IMR-90 (cell line): ENCODE results near the gene MFSD6L. TPM values are rescaled to one million over a fixed set of nuclear protein-coding genes. Genes with fewer than 3 reads are reported as not detected.

Experiments used
- ATAC-seq: fragments of 200-7000 bp; cut with Tn5 transposase; 2 replicates; pipeline ENCODE4 v1.9.1; 2020; ENCODE audit warnings: low read depth, mild to moderate bottlenecking, moderate library complexity
- Bru-seq: library from RNA; stranded (reverse); fragments of 400-500 nt; gene quantifications from one replicate; lab custom pipeline; 2021; lab: Mats Ljungman, UMichigan
- BruChase-seq, 2 experiments: library from RNA; stranded (reverse); fragments of 400-500 nt; gene quantifications; one replicate each; lab custom pipeline; 2021; lab: Mats Ljungman, UMichigan
- BruUV-seq: library from RNA; stranded (reverse); fragments of 400-500 nt; replicated peaks from 2 replicates; lab custom pipeline; 2021; lab: Mats Ljungman, UMichigan
- CTCF ChIA-PET: fragments of 300-600 bp; formaldehyde crosslinking; extraction: SDS; loops from one replicate; lab custom pipeline; 2021; ENCODE audit warnings: antibody characterized with exemption; lab: Yijun Ruan, JAX
- POLR2A ChIA-PET: fragments of 300-600 bp; sonication (Branson Sonifier 250); formaldehyde crosslinking; loops from one replicate; lab custom pipeline; 2022; ENCODE audit warnings: antibody characterized with exemption; ENCODE audit not compliant: unreplicated experiment; lab: Charles Lee
- DNase-seq: peaks from one replicate; pipeline ENCODE4 v3.0.0; 2013
- H2AFZ ChIP-seq: replicated peaks from 2 replicates; pipeline ENCODE3; 2013; ENCODE audit warnings: low read length, mild to moderate bottlenecking; ENCODE audit not compliant: poor library complexity
- H2AK5ac ChIP-seq: 2 replicates; pipeline ENCODE4 v1.6.1; 2013; ENCODE audit warnings: low read depth, low read length, inconsistent platforms
- H2AK9ac ChIP-seq: replicated peaks from 2 replicates; pipeline ENCODE3; 2013; ENCODE audit warnings: mild to moderate bottlenecking, low read depth, low read length, moderate library complexity; ENCODE audit not compliant: poor library complexity
- H2BK120ac ChIP-seq: 2 replicates; pipeline ENCODE4 v1.6.1; 2013; ENCODE audit warnings: low read depth, low read length, inconsistent platforms
- H2BK15ac ChIP-seq: 3 replicates; pipeline ENCODE4 v1.6.1; 2013; ENCODE audit warnings: low read depth, low read length, inconsistent platforms
- H2BK20ac ChIP-seq: 2 replicates; pipeline ENCODE4 v1.6.1; 2013; ENCODE audit warnings: low read depth, mild to moderate bottlenecking, inconsistent platforms, low read length, moderate library complexity
- H2BK5ac ChIP-seq: 2 replicates; pipeline ENCODE4 v1.6.1; 2013; ENCODE audit warnings: mild to moderate bottlenecking, low read depth, low read length, inconsistent platforms; ENCODE audit not compliant: poor library complexity, severe bottlenecking
- H3K14ac ChIP-seq: replicated peaks from 2 replicates; pipeline ENCODE4 v1.6.1; 2013; ENCODE audit warnings: low read depth, low read length, inconsistent platforms
- H3K18ac ChIP-seq: 2 replicates; pipeline ENCODE4 v1.6.1; 2013; ENCODE audit warnings: low read depth, low read length, control low read depth
- H3K23ac ChIP-seq: 2 replicates; pipeline ENCODE4 v1.6.1; 2013; ENCODE audit warnings: low read depth, low read length, inconsistent platforms
- H3K27ac ChIP-seq: 2 replicates; pipeline ENCODE4 v1.5.1; 2013; ENCODE audit warnings: mild to moderate bottlenecking, control low read depth, low read length; ENCODE audit not compliant: insufficient read depth
- H3K27me3 ChIP-seq: 2 replicates; pipeline ENCODE4 v1.6.1; 2013; ENCODE audit warnings: low read length; ENCODE audit not compliant: control insufficient read depth, insufficient read depth
- H3K36me3 ChIP-seq: 2 replicates; pipeline ENCODE4 v1.6.1; 2013; ENCODE audit warnings: low read length, mixed read lengths; ENCODE audit not compliant: control insufficient read depth, insufficient read depth
- H3K4ac ChIP-seq: 2 replicates; pipeline ENCODE4 v1.6.1; 2013; ENCODE audit warnings: low read depth, low read length, inconsistent platforms
- H3K4me1 ChIP-seq: 2 replicates; pipeline ENCODE4 v1.6.1; 2013; ENCODE audit warnings: low read length, mixed read lengths; ENCODE audit not compliant: control insufficient read depth, insufficient read depth
- H3K4me2 ChIP-seq: 2 replicates; pipeline ENCODE4 v1.6.1; 2013; ENCODE audit warnings: low read depth, mild to moderate bottlenecking, control low read depth, low read length, moderate library complexity
- H3K4me3 ChIP-seq: 2 replicates; pipeline ENCODE4 v1.5.1; 2013; ENCODE audit warnings: low read depth, mild to moderate bottlenecking, control low read depth, low read length, moderate library complexity; ENCODE audit not compliant: insufficient read depth
- H3K56ac ChIP-seq: 2 replicates; pipeline ENCODE4 v1.6.1; 2013; ENCODE audit warnings: low read length, inconsistent platforms; ENCODE audit not compliant: insufficient read depth; ENCODE audit errors: extremely low read depth
- H3K79me1 ChIP-seq, 2 experiments: 2 replicates each; pipeline ENCODE4 v1.6.1; 2013; ENCODE audit warnings: low read length in 2 of 2, inconsistent platforms in 1 of 2, low read depth in 1 of 2
- H3K9ac ChIP-seq: 2 replicates; pipeline ENCODE4 v1.6.1; 2013; ENCODE audit warnings: low read depth, low read length, control low read depth
- H3K9me1 ChIP-seq: 2 replicates; pipeline ENCODE4 v1.6.1; 2013; ENCODE audit warnings: low read length, inconsistent platforms; ENCODE audit not compliant: insufficient read depth
- H3K9me3 ChIP-seq: 2 replicates; pipeline ENCODE4 v1.6.1; 2013; ENCODE audit warnings: low read length; ENCODE audit not compliant: control insufficient read depth, insufficient read depth
- H4K20me1 ChIP-seq: 2 replicates; pipeline ENCODE4 v1.6.1; 2013; ENCODE audit warnings: low read length, inconsistent platforms; ENCODE audit not compliant: insufficient read depth
- H4K5ac ChIP-seq: 2 replicates; pipeline ENCODE4 v1.6.1; 2013; ENCODE audit warnings: mild to moderate bottlenecking, low read depth, low read length, control low read depth
- H4K8ac ChIP-seq, 2 experiments: 2 replicates each; pipeline ENCODE4 v1.6.1; 2013; ENCODE audit warnings: low read depth in 2 of 2, low read length in 2 of 2, control low read depth in 1 of 2, inconsistent platforms in 1 of 2
- H4K91ac ChIP-seq: 2 replicates; pipeline ENCODE4 v1.6.1; 2013; ENCODE audit warnings: low read depth, low read length, inconsistent platforms; ENCODE audit not compliant: insufficient read depth
- BHLHE40 ChIP-seq: fragments of 150-350 bp; IDR thresholded peaks from 2 replicates; pipeline ENCODE4 v1.6.1; 2016; ENCODE audit warnings: mild to moderate bottlenecking, low read depth, low read length
- CEBPB ChIP-seq: IDR thresholded peaks from 2 replicates; pipeline ENCODE4 v1.6.1; 2012; ENCODE audit warnings: low read depth, low read length, improper control_type of control experiment
- FOS ChIP-seq: fragments of 150-350 bp; IDR thresholded peaks from 2 replicates; pipeline ENCODE4 v1.6.1; 2016; ENCODE audit warnings: low read depth, low read length
- NFE2L2 ChIP-seq: fragments of 150-350 bp; IDR thresholded peaks from 2 replicates; pipeline ENCODE4 v1.6.1; 2016; ENCODE audit warnings: low read depth, mild to moderate bottlenecking, low read length
- POLR2A ChIP-seq: IDR thresholded peaks from 2 replicates; pipeline ENCODE4 v1.6.1; 2012; ENCODE audit warnings: mild to moderate bottlenecking, low read depth, low read length
- RCOR1 ChIP-seq: IDR thresholded peaks from 2 replicates; pipeline ENCODE4 v1.6.1; 2012; ENCODE audit warnings: mild to moderate bottlenecking, low read length, improper control_type of control experiment; ENCODE audit not compliant: insufficient replicate concordance
- RFX5 ChIP-seq: IDR thresholded peaks from 2 replicates; pipeline ENCODE4 v1.8.0; 2012; ENCODE audit warnings: low read depth, mild to moderate bottlenecking, low read length, moderate library complexity
- SMC3 ChIP-seq: fragments of 150-350 bp; IDR thresholded peaks from 2 replicates; pipeline ENCODE4 v1.6.1; 2016; ENCODE audit warnings: low read depth, mild to moderate bottlenecking, antibody characterized with exemption, low read length, moderate library complexity
- USF2 ChIP-seq: fragments of 150-350 bp; IDR thresholded peaks from 2 replicates; pipeline ENCODE4 v1.6.1; 2017; ENCODE audit warnings: mild to moderate bottlenecking, antibody characterized with exemption, low read length, low read depth
- WGBS, 2 experiments: methylation state at CpG; one replicate each; pipeline versions ENCODE4 v1.1.5 to v1.1.7; 2013; ENCODE audit warnings: missing lambda C conversion rate in 2 of 2; ENCODE audit not compliant: insufficient read length in 1 of 2; ENCODE audit errors: extremely low coverage in 2 of 2; 5-methylcytosine and 5-hydroxymethylcytosine counted together
- dilution Hi-C: fragments of 300-500 bp; cut with HindIII; formaldehyde crosslinking; loops from one replicate; pipeline ENCODE4 v1.14.3; 2018; ENCODE audit warnings: low sequenced_read_pairs; ENCODE audit not compliant: unreplicated experiment
- in situ Hi-C: fragments of 300-500 bp; cut with MboI; formaldehyde crosslinking; loops from 3 replicates; pipeline ENCODE4 v1.14.3; 2019; ENCODE audit warnings: low sequenced_read_pairs, inconsistent platforms, mixed read lengths
- intact Hi-C: fragments of 100-400 bp; cut with micrococcal nuclease; formaldehyde crosslinking; loops from 2 replicates; pipeline ENCODE4 v1.10.0; 2022
- long read RNA-seq: library from polyadenylated mRNA; unstranded; transcript quantifications from one replicate; pipeline ENCODE4 v2.0.0, GENCODE V29; 2021; ENCODE audit not compliant: unreplicated experiment
- polyA plus RNA-seq, 3 experiments: library from polyadenylated mRNA; depleted of rRNA; stranded (reverse); fragments of >200 nt; gene quantifications; 2 replicates each; pipeline ENCODE4 v1.2.3, GENCODE V29; 2012; ENCODE audit warnings: low replicate concordance in 1 of 3
- total RNA-seq: library from RNA; depleted of rRNA; stranded (reverse); fragments of >200 nt; gene quantifications from 2 replicates; pipeline ENCODE4 v1.2.3, GENCODE V29; 2012; rRNA removed
- TF ChIP-seq, protein P1 (sequence below): fragments of 150-350 bp; IDR thresholded peaks from 2 replicates; pipeline ENCODE4 v1.6.1; 2016; ENCODE audit warnings: low read depth, mild to moderate bottlenecking, low read length, moderate library complexity, borderline replicate concordance

The MFSD6L gene, protein sequence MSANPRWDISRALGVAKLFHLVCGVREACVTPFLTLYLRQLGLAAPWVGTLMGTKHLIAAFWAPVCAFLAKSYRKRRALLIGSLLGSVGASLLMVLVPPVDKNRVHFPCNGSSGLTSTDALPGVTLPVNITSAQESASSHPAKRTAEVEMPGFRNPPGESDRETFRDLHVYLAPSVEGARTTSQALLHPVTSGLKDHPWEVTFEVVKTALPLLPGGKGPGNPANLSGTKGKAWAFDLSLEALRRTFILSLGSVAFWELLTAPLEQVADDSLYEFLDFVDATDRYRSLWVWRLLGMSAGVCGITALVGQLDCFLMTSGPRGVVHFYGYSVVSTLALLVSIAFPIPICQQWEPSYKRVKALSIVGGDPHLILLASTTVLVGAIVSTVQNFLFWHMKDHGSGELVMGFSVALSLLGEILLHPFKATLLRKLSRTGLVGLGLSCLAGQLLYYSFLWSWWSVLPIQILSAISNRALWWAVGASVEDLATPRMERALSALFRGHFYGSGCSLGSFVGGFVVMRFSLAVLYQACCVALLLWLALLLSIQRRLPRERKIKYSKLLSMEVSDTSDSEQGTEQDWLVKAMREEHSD
- total RNA-seq (not detected in 2 replicates), polyA plus RNA-seq (2012; rRNA removed) (not detected in 2 replicates), Bru-seq, nascent RNA (not detected), BruChase-seq, experiment 1, labeled RNA remaining after a 6-hour chase (not detected), BruChase-seq, experiment 2, labeled RNA remaining after a 2-hour chase (not detected)
- polyA plus RNA-seq (2012; cell fraction: cytosol; rRNA removed): not detected in 2 replicates
- not detected in 2 replicates for polyA plus RNA-seq (2012; cell fraction: nucleus; rRNA removed; ENCODE audit: low replicate concordance)
- long read RNA-seq: 0 reads

DNA sequence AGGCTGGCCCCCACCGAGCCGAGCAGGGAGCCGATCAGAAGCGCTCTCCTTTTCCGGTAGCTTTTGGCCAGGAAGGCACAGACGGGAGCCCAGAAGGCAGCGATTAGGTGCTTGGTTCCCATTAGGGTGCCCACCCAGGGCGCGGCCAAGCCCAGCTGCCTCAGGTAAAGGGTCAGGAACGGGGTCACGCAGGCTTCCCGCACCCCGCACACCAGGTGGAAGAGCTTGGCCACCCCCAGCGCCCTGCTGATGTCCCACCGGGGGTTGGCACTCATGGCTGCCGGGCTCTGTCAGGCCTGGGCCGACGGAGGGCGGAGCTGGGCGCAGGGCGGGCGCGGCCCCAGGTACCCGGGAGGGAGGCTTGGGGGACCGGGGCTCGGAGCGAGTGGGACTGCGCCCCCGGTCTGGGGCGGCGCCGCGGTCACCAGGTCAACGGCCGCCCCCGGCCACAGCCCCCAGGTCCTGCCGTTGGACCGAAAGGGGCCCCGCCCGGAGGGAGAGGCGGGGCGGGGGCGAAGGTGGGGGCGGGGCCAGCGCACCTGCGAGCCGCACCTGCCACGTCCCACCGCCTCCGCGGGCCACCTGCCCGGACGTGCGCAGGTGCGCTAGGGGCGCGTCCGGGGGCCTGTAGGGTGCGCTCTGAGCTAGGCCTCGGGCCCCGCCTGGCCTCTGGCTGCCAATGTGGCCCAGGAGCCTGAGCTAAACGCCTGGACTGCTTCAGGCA lies at the start of gene MFSD6L:
TSS of gene MFSD6L (minus strand) at position 520 of the 724 bp plus-strand sequence. CDS start at position 275, 245 bp downstream.
- intact Hi-C loops: no loop called here
- no peak for DNase-seq
- Histone ChIP-seq H3K36me3 (no peaks in the 10 kb centered on the region), H3K4me1 (no peaks in the 10 kb centered on the region), H2AK5ac (no peak within 1 kb of the TSS), H3K4me3 (no peak within 1 kb of the TSS), H3K18ac (no peak within 1 kb of the TSS), H2AFZ (peak within 1 kb of the TSS; percentile 3), H2BK15ac (no peak within 1 kb of the TSS), H3K79me1 (no peaks in the 10 kb centered on the region), H2BK5ac (no peak within 1 kb of the TSS), H3K56ac (no peak within 1 kb of the TSS), H3K9me3 (no peaks in the 10 kb centered on the region), H3K23ac (no peak within 1 kb of the TSS), H3K4ac (no peak within 1 kb of the TSS), H3K27ac (no peak within 1 kb of the TSS), H4K5ac (no peak within 1 kb of the TSS), H2BK20ac (no peak within 1 kb of the TSS), H2AK9ac (no peak within 1 kb of the TSS), H4K20me1 (no peaks in the 10 kb centered on the region), H3K27me3 (peaks cover 18% of the 10 kb centered on the region; the same call in 1 of the 2 replicates), H4K91ac (no peak within 1 kb of the TSS), H4K8ac (no peak within 1 kb of the TSS), H3K4me2 (no peak within 1 kb of the TSS), H3K14ac (no peak within 1 kb of the TSS), H3K9me1 (no peaks in the 10 kb centered on the region), H3K9ac (no peak within 1 kb of the TSS), H2BK120ac (no peak within 1 kb of the TSS)
- TF ChIP-seq USF2 (no peak), SMC3 (no peak), RCOR1 (no peak), POLR2A (no peak), CEBPB (no peak), FOS (no peak), NFE2L2 (no peak), BHLHE40 (no peak), RFX5 (no peak)
- TF ChIP-seq, protein P1, sequence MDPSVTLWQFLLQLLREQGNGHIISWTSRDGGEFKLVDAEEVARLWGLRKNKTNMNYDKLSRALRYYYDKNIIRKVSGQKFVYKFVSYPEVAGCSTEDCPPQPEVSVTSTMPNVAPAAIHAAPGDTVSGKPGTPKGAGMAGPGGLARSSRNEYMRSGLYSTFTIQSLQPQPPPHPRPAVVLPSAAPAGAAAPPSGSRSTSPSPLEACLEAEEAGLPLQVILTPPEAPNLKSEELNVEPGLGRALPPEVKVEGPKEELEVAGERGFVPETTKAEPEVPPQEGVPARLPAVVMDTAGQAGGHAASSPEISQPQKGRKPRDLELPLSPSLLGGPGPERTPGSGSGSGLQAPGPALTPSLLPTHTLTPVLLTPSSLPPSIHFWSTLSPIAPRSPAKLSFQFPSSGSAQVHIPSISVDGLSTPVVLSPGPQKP: no peak
- dilution Hi-C loops: no loop called here
- 6% methylated on average over 9 of the region's 62 CpGs; no CpG with 5 or more reads in 1 of the 2 experiments for WGBS, 2 experiments
- no peak; the same call in 1 of the 2 replicates for ATAC-seq
- POLR2A ChIA-PET: no interaction called here
- BruUV-seq: no TSS peak
- CTCF ChIA-PET: interaction anchor here (1.6 kb wide), 1 partner anchor 95 kb away, joined by 3 read pairs; no protein-coding TSS in a partner anchor
- in situ Hi-C loops: loop anchor here (25.0 kb wide), 1 partner anchor 738 kb away; no protein-coding TSS in a partner anchor
